Measurements from ENCODE around the gene LSP1. TPM values are rescaled to one million over a fixed set of nuclear protein-coding genes. Genes with fewer than 3 reads are reported as not detected.
"Not testable (repeated sequence)": the region's sequence is repeated elsewhere in the genome, so short reads cannot be mapped to it uniquely, and the experiment has no call there.

LSP1 gene, protein sequence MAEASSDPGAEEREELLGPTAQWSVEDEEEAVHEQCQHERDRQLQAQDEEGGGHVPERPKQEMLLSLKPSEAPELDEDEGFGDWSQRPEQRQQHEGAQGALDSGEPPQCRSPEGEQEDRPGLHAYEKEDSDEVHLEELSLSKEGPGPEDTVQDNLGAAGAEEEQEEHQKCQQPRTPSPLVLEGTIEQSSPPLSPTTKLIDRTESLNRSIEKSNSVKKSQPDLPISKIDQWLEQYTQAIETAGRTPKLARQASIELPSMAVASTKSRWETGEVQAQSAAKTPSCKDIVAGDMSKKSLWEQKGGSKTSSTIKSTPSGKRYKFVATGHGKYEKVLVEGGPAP
- total RNA-seq (2014; rRNA removed; shearing (Covaris generic)), result 1.8 and 4.0 TPM in 2 replicates

DNA sequence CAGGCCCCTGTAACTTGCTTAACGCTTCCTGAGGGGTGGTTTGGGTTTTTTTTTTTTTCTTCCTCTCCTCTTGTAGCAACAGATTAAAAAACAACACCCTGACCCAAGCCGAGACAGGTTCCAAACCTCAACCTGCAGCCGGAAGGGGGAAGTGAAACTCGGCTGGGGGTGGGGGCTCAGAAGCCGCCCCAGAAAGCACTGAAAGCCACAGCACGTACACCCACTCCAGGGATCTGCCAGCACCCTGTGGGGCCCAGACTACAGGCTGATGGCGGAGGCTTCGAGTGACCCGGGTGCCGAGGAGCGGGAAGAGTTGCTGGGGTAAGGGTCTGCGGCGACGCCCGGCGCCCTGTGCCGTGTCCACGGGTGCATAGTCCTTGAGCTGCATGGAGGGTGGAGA, at the start of gene LSP1:
Gene LSP1 (plus strand): TSS at position 208 of the 400 bp plus-strand sequence. CDS start 61 bp downstream, at position 269.
- no peak for DNase-seq (ENCODE audit: low read depth)

DNA sequence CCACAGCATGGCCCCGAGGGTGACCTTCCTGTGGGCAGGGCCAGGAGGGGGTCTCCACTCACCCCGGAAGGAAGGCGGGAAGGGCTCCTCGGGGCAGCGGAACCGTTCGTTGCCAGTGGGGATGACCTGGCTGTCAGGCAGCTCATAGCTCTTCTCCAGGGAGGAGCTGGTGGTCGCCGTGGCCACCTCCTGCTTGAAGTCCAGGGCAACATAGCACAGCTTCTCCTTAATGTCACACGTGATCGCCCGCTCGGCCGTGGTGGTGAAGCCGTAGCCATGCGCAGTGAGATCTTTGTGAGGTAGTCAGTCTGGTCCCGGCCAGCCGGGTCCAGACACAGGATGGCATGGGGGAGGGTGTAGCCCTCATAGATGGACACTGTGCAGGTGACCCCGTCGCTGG, 49.6 kb upstream of the LSP1 start:
- no peak for DNase-seq (ENCODE audit: low read depth)

DNA sequence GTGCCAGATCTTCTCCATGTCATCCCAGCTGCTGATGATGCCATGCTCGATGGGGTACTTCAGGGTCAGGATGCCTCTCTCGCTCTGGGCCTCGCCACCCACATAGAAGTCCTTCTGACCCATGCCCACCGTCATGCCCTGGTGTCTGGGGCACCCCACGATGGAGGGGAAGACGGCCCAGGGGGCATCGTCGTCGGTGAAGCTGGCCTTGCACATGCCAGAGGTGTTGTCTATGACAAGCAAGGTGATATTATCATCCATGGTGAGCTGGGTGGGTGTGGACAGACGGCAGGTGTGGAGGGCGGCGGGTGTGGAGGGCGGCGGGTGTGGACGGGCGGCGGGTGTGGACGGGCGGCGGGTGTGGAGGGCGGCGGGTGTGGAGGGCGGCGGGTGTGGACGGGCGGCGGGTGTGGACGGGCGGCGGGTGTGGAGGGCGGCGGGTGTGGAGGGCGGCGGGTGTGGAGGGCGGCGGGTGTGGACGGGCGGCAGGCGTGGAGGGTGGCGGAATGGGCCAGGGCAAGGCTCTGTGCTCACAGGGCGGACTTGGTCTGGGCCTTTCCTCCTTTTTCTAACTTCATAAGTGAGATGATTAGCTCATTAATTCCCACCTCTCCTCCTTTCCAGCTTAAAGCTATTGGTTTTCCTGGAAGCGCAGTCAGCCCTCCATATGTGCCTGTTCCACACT, 48.9 kb upstream of the LSP1 start:
- DNase-seq (ENCODE audit: low read depth), result not testable (repeated sequence)

DNA sequence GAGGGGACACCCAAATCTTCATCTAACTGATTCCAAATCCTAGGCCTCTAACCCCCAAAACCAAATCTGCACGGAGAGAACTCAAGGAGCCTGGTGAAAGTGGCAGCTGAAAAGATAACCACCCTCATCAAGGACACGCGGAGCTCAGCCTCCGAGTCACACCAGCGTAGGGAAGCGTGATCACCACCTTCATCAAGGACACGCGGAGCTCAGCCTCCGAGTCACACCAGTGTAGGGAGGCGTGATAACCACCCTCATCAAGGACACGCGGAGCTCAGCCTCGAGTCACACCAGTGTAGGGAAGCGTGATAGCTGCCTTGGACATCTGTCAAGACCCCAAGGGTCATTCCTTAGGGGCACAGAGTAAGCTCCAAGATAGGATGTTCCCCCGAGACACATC, 47.4 kb upstream of the LSP1 start:
- DNase-seq (ENCODE audit: low read depth), result no peak

DNA sequence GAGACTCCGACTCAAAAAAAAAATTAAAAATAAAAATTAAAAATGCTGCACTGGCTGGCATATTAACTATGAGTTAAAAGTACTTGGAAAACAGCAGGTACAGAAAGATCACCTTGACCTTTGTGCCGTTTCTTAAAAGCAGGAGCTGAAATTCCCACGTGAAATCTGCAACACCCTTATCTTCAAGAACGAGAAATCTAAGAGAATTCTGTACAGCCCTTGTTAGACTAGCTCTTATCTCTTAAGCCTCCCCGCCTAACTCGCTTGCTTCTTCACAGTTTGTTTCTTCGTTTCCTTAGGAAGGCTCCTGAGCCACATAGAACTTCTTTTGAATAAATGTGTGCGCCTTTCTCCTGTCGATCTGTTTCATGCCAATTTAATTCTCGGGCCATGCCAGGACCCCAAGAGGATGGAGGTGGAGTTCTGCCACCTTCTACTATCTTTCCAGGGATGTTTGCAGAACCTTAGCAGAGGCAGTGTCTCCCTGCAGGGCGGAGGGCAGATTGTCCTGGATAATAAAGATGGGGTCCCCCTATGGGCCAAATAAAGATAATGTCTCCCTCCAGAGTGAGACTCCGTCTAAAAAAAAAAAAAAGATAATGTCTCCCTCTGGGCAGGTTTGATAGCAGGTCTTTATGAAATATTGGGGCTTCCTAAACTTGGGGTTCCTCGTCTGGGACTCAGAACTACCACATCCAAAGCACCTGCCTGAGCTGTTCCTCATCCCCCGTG, 45.5 kb upstream of the LSP1 start:
- DNase-seq (ENCODE audit: low read depth), result no peak

DNA sequence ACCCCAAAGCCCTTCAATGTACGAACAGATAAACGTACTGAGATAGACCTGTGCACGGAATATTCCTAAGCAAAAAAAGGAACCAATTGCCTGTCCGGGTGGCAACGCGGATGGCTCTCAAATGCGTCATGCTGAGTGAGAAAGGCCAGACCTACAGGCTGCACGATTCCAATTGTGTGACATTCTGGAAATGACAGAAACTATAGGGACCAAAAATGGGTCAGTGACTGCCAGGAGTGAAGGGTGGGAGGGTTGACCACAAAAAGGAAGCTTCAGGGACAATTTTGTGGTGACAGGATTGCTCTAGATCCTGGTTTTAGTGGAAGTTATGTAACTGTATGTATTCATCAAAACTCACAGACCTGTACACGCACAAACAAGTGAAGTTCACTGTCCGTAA, 42.1 kb upstream of the LSP1 start:
- DNase-seq (ENCODE audit: low read depth), result no peak

DNA sequence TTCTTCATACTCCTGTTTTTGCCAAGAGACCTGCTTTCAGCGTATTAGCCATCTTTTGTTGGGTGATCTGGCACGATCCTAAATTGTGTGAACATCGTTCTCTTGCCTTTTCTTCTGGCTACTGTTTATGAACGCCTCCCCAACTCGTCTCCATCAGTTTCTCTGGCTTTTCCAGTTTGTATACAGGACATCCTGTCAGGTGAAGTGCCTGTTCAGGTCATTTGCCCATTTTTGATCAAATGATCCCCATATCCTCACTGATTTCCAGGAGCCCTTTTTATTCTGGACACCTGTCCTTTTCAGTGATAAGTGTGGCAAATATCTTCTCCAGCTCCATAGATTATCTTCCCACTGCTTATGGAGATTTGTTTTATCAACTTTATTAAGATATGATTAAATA, 40.6 kb upstream of the LSP1 start:
- no peak for DNase-seq (ENCODE audit: low read depth)

DNA sequence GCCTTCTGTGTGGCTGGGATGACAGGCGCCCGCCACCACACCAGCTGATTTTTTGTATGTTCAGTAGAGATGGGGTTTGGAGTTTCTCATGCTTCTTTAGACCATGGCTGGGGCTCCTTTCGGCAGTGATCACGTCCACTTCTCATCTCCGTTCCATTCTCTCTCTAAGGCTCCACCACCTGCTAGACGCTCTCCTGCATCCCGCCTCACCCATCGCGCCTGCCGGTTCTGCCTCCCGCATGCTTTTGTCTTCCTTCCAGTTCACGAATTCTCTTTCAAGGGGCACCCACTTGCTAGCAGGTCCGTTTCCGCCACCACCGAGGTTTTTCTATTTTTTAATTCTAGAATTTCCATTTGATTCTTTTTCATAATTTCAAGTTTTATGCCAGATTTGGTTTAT, 40.1 kb upstream of the LSP1 start:
- no peak for DNase-seq (ENCODE audit: low read depth)

DNA sequence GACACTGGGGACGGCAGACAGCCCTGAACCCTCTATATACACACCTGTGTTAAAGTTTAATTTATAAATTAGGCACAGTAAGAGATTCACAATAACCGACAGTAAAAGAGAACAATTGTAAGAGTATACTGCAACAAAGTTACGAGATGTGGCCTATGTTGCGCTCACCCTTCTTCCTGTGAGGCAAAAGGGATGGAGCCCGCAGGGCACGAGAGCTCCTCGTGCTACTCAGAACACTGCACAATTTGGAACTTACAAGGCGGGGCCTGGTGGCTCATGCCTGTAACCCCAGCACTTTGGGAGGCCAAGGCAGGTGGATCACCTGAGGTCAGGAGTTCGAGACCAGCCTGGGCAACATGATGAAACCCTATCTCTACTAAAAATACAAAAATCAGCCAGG, 39.5 kb upstream of the LSP1 start:
- not testable (repeated sequence) for DNase-seq (ENCODE audit: low read depth)

DNA sequence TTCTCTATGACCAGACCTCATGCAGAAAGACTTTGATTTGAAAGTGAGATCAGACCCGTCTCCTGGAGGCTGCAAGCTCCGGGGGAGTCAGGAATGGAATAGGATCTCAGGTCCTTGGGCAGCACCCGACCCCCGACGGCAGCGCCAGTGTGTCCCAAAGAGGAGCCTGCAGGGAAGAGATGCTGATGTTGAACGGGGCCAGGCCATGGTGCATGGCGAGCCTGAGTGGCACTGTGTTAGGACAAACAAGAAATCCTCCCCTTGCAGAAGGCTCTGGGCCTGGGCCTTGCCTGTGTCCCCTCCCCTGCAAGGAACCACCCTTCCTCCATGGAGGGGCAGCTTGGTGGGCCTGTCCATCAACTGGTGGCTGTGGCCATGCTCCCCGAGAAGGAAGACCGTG, 38.2 kb upstream of the LSP1 start:
- no peak for DNase-seq (ENCODE audit: low read depth)

DNA sequence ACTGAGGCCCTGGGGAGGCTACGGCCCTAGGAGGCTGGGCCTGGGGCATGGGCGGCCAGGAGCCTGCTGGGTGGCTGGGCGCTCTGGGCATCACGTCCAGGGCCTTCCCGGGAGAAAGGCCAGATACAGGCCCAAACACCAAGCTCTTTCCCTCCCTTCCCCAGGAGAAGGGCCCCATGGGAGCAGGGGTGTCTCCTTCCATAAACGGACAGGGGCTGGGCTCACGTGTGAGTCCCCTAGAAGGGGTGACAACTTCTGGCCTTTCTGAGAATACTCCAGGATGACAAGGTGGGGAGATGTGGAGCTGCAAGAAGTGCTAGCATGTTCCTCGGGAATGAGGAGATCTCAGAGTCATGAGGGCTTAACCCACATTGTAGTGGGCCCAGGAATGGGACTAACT, 37.6 kb upstream of the LSP1 start:
- DNase-seq (ENCODE audit: low read depth), result no peak

DNA sequence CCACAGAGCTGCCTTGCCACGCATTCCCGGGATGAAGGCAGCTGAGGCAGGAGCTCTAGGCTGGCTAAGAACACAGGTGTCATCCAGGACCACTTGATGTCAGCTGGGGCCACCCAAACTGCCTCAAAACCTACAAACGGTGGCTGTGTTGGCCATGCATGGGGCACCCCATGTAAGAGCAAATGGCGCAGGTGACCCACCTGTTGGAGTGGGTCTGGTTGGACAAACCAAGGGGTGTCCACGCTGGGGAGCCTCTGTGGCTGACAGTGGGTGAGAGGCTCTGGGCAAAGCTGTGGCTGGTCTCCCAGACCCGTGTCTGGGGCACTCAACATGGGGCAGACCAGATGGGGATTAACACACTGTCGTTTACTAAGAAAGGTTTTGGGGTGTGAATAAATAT, 37.1 kb upstream of the LSP1 start:
- no peak for DNase-seq (ENCODE audit: low read depth)

DNA sequence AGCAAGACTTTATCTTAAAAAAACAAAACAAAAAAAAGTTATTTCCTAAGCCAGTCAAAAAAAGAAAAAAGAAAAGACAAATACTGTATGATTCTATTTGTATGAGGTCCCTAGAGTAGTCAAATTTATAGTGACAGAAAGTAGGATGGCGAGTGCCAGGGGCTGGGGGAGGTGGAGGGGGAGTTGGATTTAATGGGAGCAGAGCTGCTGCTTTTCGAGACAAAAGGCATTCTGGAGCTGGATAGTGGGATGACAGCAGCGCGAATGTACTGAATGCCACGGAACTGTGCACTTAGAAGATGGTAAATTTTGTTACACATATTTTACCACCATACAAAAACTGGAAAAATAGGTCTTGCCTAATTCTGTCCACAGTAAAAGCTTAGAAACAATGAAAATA, 35.9 kb upstream of the LSP1 start:
- no peak for DNase-seq (ENCODE audit: low read depth)

DNA sequence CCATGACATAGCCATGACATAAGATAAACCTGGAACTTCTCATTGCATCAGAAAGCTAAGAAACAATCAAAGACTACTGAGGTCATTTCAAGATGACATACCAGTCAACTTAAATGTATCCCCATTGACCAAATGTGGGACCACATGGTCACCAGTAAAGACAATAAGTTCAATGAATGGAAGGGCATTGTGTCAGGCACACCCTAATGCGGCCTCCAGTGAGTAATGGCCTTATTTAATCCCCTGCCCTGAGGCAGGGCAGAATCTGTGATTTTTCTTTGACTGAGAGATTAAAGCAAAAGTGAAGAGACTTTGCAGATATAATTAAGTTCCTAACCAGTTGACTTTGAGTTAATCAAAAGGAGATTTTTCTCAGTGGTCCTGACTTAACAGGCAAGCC, 35.4 kb upstream of the LSP1 start:
- DNase-seq (ENCODE audit: low read depth), result peak; percentile 53

DNA sequence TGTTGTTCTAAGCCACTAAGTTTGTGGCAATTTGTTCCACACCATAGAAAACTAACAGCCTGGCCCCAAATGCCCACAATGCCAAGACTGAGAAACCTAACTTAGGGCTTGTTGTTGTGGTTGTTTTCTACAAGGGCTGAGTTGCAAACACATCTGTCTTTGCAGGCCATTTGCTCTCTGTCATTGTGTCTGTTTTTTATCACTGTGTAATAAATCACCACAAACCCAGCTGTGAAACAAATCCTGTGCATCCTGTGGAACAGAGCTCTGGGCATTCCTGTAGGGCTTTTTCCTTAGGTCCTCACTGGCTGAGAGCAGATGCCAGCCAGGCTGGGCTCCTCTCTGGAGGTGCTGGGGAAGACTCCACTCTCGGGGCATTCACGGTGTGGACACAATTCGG, 33.8 kb upstream of the LSP1 start:
- DNase-seq (ENCODE audit: low read depth), result no peak

DNA sequence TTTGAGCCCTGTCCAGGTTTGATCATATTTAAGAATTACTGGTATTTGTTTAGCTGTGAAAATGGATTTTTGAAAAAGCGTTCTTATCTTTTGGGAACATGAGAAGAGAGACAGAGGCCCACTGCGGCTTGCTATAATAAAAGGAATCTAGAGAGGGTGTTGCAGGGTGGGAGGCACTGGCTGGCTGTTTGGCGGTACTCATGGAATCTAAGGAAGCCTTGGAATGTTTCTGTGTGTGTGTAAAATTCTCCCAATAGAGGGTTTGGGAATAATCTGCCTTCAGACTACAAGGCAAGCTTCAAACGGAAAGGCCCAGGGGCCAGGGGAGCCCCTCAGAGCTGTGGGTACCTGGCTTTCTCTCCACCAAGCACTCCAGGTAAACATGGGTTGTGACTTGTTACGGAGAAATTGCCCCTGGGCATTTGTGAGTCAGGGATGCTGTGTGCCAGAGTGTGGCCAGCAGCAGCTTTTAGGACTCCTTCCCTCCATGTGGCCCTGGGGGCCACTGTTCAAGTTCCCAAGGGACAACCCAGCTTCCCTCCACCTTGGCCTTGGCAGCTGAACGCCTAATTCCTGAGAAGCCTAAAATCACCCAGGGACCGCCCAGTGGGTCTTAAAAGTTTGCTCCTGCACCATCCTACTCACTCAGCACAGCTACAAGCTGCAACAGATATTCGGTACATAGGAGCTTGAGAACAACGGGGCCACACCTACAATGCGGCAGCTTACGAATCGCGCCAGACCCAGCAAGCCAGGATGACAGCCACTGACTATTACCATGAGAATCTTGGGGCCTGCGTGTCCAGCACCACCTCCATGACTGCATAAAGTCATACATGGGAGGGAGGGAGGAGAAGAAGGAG, 32.2 kb upstream of the LSP1 start:
- peak; percentile 51 for DNase-seq (ENCODE audit: low read depth)

DNA sequence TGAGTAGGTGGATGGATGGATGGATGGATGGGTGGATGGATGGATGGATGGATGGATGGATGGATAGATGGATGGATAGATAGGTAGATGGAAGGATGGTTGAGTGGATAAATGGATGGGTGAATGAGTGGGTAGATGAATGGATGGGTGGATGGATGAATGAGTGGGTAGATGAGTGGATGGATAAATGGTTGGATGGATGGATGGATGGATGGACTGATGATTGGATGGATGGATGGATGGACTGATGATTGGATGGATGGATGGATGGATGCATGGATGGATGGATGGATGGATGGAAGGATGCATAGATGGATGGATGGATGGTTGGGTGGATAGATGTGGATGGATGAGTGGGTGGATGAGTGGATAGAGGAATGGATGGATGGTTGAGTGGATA, 31.3 kb upstream of the LSP1 start:
- no peak for DNase-seq (ENCODE audit: low read depth)

DNA sequence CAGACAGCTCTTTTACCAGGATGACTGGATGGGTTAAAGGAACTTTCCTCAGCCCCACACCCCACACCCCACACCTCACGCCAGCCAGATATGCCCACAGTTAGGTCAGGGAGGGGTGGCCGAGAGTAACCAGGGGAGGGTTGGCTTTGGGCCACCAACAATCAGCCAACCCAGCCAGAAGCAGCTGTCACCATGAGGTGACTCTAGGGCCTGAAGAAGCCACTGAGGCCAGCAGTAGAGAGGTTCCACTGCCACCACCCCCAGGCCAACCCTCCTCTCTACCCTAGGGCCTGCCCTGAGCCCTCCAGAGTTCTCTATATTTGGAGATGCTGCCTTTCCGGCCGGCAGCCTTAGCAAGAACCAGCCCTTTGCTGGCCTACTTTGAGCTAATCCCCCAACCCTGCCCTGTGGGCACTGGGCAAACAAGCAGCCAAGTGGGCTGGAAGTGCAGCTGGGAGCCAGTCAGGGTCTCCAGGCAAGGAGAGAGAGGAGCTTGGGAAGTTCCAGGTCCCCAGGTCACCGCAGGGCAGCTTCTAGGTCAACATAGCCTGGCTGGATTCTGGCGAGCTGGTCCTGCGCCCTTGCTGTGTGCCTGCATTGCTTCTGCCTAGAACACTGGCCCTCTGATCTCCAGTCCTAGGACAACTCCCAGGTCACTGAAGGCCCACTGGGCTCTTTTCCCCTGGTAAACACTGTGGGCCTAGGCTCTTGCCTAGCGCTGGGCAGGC, 30.1 kb upstream of the LSP1 start:
- no peak for DNase-seq (ENCODE audit: low read depth)

DNA sequence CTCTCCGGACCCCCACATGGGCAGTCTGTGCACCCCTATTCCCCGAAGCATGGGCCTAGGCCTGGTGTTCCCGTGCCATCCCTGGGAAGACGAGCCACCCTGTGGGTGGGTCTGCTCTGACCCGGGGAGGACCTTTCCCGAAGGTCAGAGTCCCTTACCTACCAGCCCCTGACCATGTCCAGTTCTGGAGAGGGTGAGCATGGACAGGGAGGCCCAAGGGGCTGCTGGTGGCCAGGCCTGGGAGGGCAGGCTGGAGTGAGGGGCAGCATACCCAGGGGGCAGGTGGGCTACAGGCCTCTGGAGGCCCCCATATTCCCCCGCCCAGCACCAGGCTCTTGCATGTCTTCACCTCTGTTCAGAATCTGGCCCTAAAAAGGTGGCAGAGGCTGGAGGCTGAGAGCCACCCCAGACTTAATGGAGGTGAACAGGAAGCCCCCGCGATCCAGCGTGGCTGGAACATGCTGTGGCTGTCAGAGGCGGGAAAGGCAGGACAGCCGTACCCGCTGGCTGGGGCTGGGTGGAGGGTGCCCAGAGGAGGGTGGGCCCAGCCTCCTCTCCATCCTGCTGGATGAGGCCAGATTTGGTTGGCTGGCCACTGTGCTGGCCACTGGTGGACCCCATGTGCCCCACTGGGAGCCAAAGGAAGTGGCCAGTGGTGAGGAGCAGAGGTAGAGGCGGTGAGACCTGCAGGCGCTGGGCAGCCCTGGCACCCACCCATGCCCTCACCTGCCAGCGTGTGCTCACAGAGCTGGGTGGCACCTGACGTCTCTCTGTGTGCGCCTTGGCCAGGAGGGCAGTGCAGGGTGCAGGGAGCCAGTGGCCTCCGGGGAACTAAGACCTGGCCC, 29.3 kb upstream of the LSP1 start:
- DNase-seq (ENCODE audit: low read depth), result no peak

Data from M059J (cell line).